Measurements from ENCODE around the gene NINJ1. TPM values are rescaled to one million over a fixed set of nuclear protein-coding genes. Genes with fewer than 3 reads are reported as not detected.

NINJ1 gene
- total and polyA plus RNA-seq, 2 of the 8 experiments (the other 6 are each of a cell fraction or from before 2014, with no cell fraction given), result 28.2 to 65.6 TPM

DNA sequence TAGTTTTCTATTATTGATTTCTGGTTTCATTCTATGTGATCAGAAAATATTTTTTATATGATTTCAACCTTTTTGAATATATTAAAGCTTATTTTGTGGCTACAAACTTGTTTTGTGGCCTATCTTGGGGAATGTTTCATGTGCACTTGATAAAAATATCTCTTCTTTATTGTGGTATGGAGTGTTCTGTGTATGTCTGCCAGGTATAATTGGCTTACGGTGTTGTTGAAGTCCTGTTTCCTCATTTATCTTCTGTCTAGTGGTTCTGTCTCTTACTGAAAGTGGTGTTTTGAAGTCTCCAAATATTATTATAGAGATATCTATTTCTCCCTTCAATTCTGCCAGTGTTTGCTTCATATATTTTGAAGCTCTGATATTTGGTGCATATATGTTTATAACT is 28.4 kb downstream of the NINJ1 start:
- Histone ChIP-seq H3K18ac (ENCODE audit: extremely low read depth, low read length) (no peak overlapping the region), H2BK15ac (ENCODE audit: low read length) (no peak overlapping the region), H3K9me3 (ENCODE audit: insufficient read depth in 2 of 2, low read depth in 1 of 2, low read length in 1 of 2) (no peaks in the 10 kb centered on the region), H3K4ac (replicated peaks; ENCODE audit: insufficient read length, low read depth, low read length) (no peak overlapping the region), H4K8ac (ENCODE audit: extremely low read depth, insufficient read depth, low read length) (no peak overlapping the region), H3K23me2 (ENCODE audit: low read depth, low read length) (no peaks in the 10 kb centered on the region), H3K14ac (ENCODE audit: insufficient read length) (no peak overlapping the region), H3K27me3 (replicated peaks in 1 of 4; ENCODE audit: control insufficient read depth in 3 of 4, extremely low read depth in 1 of 4, insufficient read depth in 3 of 4, low read length in 3 of 4) (no peaks in the 10 kb centered on the region), H3K36me3 (ENCODE audit: control insufficient read depth in 2 of 4, insufficient read depth in 4 of 4, low read length in 3 of 4) (no peaks in the 10 kb centered on the region), H3K9ac (replicated peaks in 1 of 4; ENCODE audit: extremely low read depth in 1 of 4, low read depth in 3 of 4, low read length in 3 of 4) (no peak overlapping the region), H4K20me1 (replicated peaks in 1 of 2; ENCODE audit: control insufficient read depth in 1 of 2, insufficient read depth in 2 of 2, low read length in 2 of 2) (peaks cover 0 to 8% of the 10 kb centered on the region in 2 experiments), H2AFZ (ENCODE audit: low read length) (no peak overlapping the region), H3K23ac (ENCODE audit: insufficient read length) (no peak overlapping the region), H4K5ac (ENCODE audit: insufficient read length, low read depth, low read length) (no peak overlapping the region), H3K79me2 (ENCODE audit: control insufficient read depth in 1 of 2, insufficient read depth in 2 of 2, low read length in 2 of 2) (peaks cover 0 to 2% of the 10 kb centered on the region in 2 experiments; a peak in 1 of 4 replicates), H2BK20ac (ENCODE audit: low read length) (no peak overlapping the region), H3K4me3 (ENCODE audit: extremely low read depth in 1 of 4, insufficient read depth in 2 of 4, low read depth in 3 of 4, low read length in 4 of 4) (no peak overlapping the region), H3K27ac (ENCODE audit: low read depth, low read length) (no peak overlapping the region), H3K4me1 (replicated peaks in 1 of 4; ENCODE audit: control insufficient read depth in 3 of 4, insufficient read depth in 4 of 4, low read length in 3 of 4) (no peaks in the 10 kb centered on the region), H2BK12ac (ENCODE audit: low read depth, low read length) (no peak overlapping the region), H3K79me1 (ENCODE audit: low read depth, low read length) (no peaks in the 10 kb centered on the region), H2AK5ac (ENCODE audit: low read depth, low read length) (no peak overlapping the region), H2BK5ac (ENCODE audit: low read depth, low read length) (no peak overlapping the region), H4K91ac (replicated peaks; ENCODE audit: insufficient read length, low read length) (no peak overlapping the region), H2BK120ac (replicated peaks; ENCODE audit: low read depth, low read length) (no peak overlapping the region), H3K56ac (replicated peaks; ENCODE audit: insufficient read length, low read depth, low read length) (no peak overlapping the region), H3K4me2 (ENCODE audit: insufficient read depth in 1 of 2, low read depth in 2 of 2, low read length in 2 of 2) (no peak overlapping the region)
- CTCF ChIA-PET (ENCODE audit: partially characterized antibody), result interaction anchor here (0.6 to 8.8 kb wide), 6 partner anchors 14 to 1172 kb away, joined by 3 to 96 read pairs (median 3); no protein-coding TSS in a partner anchor
- FAIRE-seq (no peak), DNase-seq (ENCODE audit: low read depth in 1 of 2, low spot score in 2 of 2) (no peak)
- 90% methylated on average over 1 of the region's 1 CpG; no CpG with 5 or more reads in 1 of the 2 experiments for WGBS, 2 experiments (ENCODE audit: extremely low coverage in 1 of 2, insufficient coverage in 1 of 2, insufficient read length in 1 of 2, insufficient replicate concordance in 2 of 2, low coverage in 1 of 2, low lambda C conversion rate in 2 of 2, missing lambda C conversion rate in 1 of 2)
- POLR2A ChIA-PET (ENCODE audit: partially characterized antibody), result interaction anchor here (0.6 to 0.7 kb wide), 2 partner anchors 72 to 409 kb away, joined by 3 read pairs; no protein-coding TSS in a partner anchor
- TF ChIP-seq JUN (IDR thresholded peaks at IDR 0.05; ENCODE audit: low read depth, low read length), result no peak
- no peak for TF ChIP-seq SP4 (IDR thresholded peaks at IDR 0.05; ENCODE audit: low read length)
- no peak for TF ChIP-seq TAF7 (optimal IDR thresholded peaks at IDR 0.05; ENCODE audit: borderline replicate concordance, low read depth, low read length)
- TF ChIP-seq SUZ12 (IDR thresholded peaks at IDR 0.05; ENCODE audit: low read length), result no peak

Data from H1 (cell line).